ENCODE results near the gene FZD1.

DNA sequence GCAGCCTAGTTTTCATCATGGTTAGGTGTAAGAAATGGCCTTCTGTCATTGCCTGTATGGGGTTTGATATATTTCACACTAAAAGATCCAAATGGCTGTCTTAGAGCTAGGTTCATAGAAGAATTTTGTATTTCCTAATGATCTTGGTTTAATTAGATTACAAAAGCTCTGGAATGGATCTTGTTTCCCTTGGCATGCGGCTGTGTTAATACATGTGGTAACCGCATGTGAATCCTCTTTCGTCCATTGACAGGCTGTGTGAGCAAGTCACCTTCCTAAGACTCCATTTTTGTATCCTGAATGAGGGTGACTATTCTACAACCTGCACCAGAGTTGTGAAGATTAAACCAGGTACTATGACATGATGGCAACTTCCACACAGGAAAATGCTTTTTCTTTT, 12.4 kb upstream of the FZD1 start:
- no peak for TF ChIP-seq ZFX (IDR thresholded peaks at IDR 0.05; ENCODE audit: borderline replicate concordance)
- TF ChIP-seq, protein P1, sequence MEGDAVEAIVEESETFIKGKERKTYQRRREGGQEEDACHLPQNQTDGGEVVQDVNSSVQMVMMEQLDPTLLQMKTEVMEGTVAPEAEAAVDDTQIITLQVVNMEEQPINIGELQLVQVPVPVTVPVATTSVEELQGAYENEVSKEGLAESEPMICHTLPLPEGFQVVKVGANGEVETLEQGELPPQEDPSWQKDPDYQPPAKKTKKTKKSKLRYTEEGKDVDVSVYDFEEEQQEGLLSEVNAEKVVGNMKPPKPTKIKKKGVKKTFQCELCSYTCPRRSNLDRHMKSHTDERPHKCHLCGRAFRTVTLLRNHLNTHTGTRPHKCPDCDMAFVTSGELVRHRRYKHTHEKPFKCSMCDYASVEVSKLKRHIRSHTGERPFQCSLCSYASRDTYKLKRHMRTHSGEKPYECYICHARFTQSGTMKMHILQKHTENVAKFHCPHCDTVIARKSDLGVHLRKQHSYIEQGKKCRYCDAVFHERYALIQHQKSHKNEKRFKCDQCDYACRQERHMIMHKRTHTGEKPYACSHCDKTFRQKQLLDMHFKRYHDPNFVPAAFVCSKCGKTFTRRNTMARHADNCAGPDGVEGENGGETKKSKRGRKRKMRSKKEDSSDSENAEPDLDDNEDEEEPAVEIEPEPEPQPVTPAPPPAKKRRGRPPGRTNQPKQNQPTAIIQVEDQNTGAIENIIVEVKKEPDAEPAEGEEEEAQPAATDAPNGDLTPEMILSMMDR (IDR thresholded peaks at IDR 0.05): no peak
